Heart right ventricle (tissue), 16 donors: ENCODE data around the gene PJA1. TPM values are rescaled to one million over a fixed set of nuclear protein-coding genes. Genes with fewer than 3 reads are reported as not detected.

Experiments used
- ATAC-seq, 8 donors: fragments of 200-7000 bp; cut with Tn5 transposase; one replicate each; pipeline ENCODE4 v1.9.1; 2020; ENCODE audit warnings: mild to moderate bottlenecking in 8 of 8, moderate library complexity in 8 of 8, moderate number of reproducible peaks in 1 of 8
- DNase-seq, 2 donors: peaks; one replicate each; pipeline ENCODE4 v3.0.0-alpha.2; 2020
- H3K27ac ChIP-seq, 10 donors: fragments of 200-600 bp; sonication (generic) in 2 of 10; one replicate each; pipeline versions ENCODE4 v1.5.0 to v1.8.0; 2020 to 2022; ENCODE audit warnings: mild to moderate bottlenecking in 3 of 10
- H3K27me3 ChIP-seq, 7 donors: fragments of 200-600 bp; one replicate each; pipeline ENCODE4 v1.8.0; 2021 to 2022; ENCODE audit warnings: mild to moderate bottlenecking in 2 of 7
- H3K36me3 ChIP-seq, 9 donors: fragments of 200-600 bp; sonication (generic) in 1 of 9; one replicate each; pipeline versions ENCODE4 v1.5.0 to v1.8.0; 2020 to 2022; ENCODE audit warnings: mild to moderate bottlenecking in 2 of 9
- H3K4me1 ChIP-seq, 9 donors: fragments of 200-600 bp; sonication (generic) in 1 of 9; one replicate each; pipeline versions ENCODE4 v1.5.0 to v1.8.0; 2020 to 2022; ENCODE audit warnings: mild to moderate bottlenecking in 4 of 9
- H3K4me3 ChIP-seq, 10 donors: fragments of 200-600 bp; sonication (generic) in 2 of 10; one replicate each; pipeline versions ENCODE4 v1.5.0 to v1.8.0; 2020 to 2022; ENCODE audit warnings: mild to moderate bottlenecking in 7 of 10, moderate library complexity in 2 of 10
- H3K9me3 ChIP-seq, 11 donors: fragments of 200-600 bp in 10 of 11; sonication (generic) in 2 of 11; one replicate each; pipeline versions ENCODE4 v1.5.0 to v1.8.0; 2013 to 2022; ENCODE audit warnings: mild to moderate bottlenecking in 2 of 11, control low read depth in 1 of 11, moderate library complexity in 1 of 11
- WGBS, 2 donors: extraction: QIAGEN DNeasy Blood & Tissue Kit; methylation state at CpG; one replicate each; pipeline ENCODE4 v1.1.7; 2013; ENCODE audit warnings: inconsistent platforms in 1 of 2; 5-methylcytosine and 5-hydroxymethylcytosine counted together
- intact Hi-C, 10 donors: fragments of 100-400 bp; cut with DNase I; formaldehyde crosslinking; loops; one replicate each; pipeline versions ENCODE4 v1.11.1 to v1.14.2; 2022
- polyA plus RNA-seq, 2 donors: library from polyadenylated mRNA; stranded (reverse); fragments of 200-250 nt; gene quantifications; one replicate each; pipeline ENCODE4 v1.2.3, GENCODE V29; 2013
- total RNA-seq, 10 donors: library from RNA; stranded (reverse); fragmentation: NEBNext Ultra II Directional in 3 of 10; extraction: Animal tissue kit (Norgen Biotek cat#: 25700) in 3 of 10; gene quantifications; one replicate each; pipeline versions ENCODE4 v1.2.1 to v1.2.4, GENCODE V29; 2021 to 2023
- TF ChIP-seq, protein P1 (sequence below), 9 donors: fragments of 200-600 bp; sonication (generic) in 2 of 9; IDR thresholded peaks; one replicate each; pipeline versions ENCODE4 v1.5.0 to v1.8.0; 2021 to 2022; ENCODE audit warnings: antibody characterized with exemption in 9 of 9, mild to moderate bottlenecking in 5 of 9, moderate library complexity in 1 of 9
- donor health status: Arrhythmogenic right ventricular cardiomyopathy.
- donor health status: ischemic (EF 13 %, LVEDD 7.1; RV severe dilation, severe dysfunction).
- donor health status: healthy with polysubstance abuse.
- donor health status: DM: no; HTN: yes; CAD: no.
- donor health status: DM: no; HTN: no; CAD: no.
- donor health status: ischemic (EF 25% LVEDD 6.9; RV normal size, moderate dysfunction).
- donor health status: ischemic (EF 25% LVEDD 5.7; RV mildly dilated, moderate dysfunction).
- donor health status: healthy.
- donor health status: DM: yes; HTN: yes; CAD: no.
- donor health status: Ischemic cardiomyopathy.
- donor health status: ischemic (EF 35%, LVEDD 5.7; RV mildly dilated, moderate dysfunction).
- donor health status: nonischemic (EF 11% LVEDD 7.7; RV severe dilation, severe dysfunction).
- donor health status: DM: yes; HTN: yes; CAD: no.
- donor health status: PGD.
- donor health status: ischemic (EF 29% LVEDD 5.4; RV normal size, mild dysfunction).
- donor health status: nonischemic (EF 23%, LVEDD 6.1; RV moderate dilation, normal function).

Gene PJA1
- total and polyA plus RNA-seq, 12 donors = 4.5 to 20.2 (median 15.0) TPM

DNA sequence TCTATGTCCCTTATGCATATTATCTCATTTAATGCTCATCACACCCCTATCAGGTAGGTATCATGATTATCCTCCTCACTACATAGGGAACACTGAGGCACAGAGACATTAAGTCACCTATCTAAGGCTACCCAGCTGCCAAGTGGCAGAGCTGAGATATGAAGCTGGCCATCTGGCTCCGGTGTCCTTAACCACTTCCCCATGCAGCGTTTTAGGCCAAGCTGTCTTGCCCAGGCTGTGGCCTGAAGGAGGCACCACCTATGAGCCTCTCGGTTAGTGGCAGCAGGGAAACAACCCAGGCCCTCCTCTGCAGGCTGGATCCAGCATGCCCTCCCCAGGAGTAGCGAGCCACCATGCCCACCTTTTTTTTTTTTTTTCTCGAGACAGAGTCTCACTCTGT, 16.3 kb downstream of the PJA1 start:
- H3K9me3 ChIP-seq = no peaks in the 10 kb centered on the region
- DNase-seq (no peak), ATAC-seq (no peak)
- no peak overlapping the region for H3K27ac ChIP-seq
- TF ChIP-seq, protein P1, sequence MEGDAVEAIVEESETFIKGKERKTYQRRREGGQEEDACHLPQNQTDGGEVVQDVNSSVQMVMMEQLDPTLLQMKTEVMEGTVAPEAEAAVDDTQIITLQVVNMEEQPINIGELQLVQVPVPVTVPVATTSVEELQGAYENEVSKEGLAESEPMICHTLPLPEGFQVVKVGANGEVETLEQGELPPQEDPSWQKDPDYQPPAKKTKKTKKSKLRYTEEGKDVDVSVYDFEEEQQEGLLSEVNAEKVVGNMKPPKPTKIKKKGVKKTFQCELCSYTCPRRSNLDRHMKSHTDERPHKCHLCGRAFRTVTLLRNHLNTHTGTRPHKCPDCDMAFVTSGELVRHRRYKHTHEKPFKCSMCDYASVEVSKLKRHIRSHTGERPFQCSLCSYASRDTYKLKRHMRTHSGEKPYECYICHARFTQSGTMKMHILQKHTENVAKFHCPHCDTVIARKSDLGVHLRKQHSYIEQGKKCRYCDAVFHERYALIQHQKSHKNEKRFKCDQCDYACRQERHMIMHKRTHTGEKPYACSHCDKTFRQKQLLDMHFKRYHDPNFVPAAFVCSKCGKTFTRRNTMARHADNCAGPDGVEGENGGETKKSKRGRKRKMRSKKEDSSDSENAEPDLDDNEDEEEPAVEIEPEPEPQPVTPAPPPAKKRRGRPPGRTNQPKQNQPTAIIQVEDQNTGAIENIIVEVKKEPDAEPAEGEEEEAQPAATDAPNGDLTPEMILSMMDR (IDR thresholded peaks at IDR 0.05) = no peak
- no peak overlapping the region for H3K4me3 ChIP-seq
- H3K4me1 ChIP-seq = peaks cover 0 to 9% (median 0%) of the 10 kb centered on the region in 9 donors
- H3K27me3 ChIP-seq = peaks cover 0 to 26% (median 0%) of the 10 kb centered on the region in 7 donors
- H3K36me3 ChIP-seq = no peaks in the 10 kb centered on the region
- 87 to 96% methylated on average over 4 to 5 of the region's 5 CpGs for WGBS, 2 donors
- intact Hi-C loops = no loop called here

DNA sequence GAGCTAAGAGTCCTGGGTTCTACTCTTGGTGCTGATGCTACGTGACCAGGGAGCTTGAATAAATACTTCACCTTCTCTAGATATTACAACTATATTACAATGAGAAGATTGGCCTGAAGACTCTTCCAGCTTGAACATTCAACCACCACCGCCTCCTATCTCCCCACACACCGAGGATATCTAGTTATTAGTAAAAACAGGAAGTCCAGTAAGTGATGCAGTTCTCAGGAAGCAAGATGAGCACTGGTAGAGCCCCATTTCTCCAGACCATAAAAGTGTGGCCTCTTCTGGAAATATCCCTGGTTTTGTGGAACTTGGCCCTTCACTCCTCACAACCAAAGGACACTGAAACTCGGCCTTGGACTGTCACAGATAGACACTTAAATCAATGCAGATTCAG, 18.5 kb downstream of the PJA1 start:
- intact Hi-C loops = no loop called here
- no peaks in the 10 kb centered on the region for H3K4me1 ChIP-seq
- TF ChIP-seq, protein P1 (IDR thresholded peaks at IDR 0.05) = no peak
- 83 to 85% methylated on average over 4 of the region's 4 CpGs for WGBS, 2 donors
- no peaks in the 10 kb centered on the region for H3K36me3 ChIP-seq
- H3K27me3 ChIP-seq = peaks cover 0 to 27% (median 0%) of the 10 kb centered on the region in 7 donors
- no peak overlapping the region for H3K27ac ChIP-seq
- no peak for ATAC-seq
- no peak overlapping the region for H3K4me3 ChIP-seq
- no peaks in the 10 kb centered on the region for H3K9me3 ChIP-seq
- DNase-seq = no peak

DNA sequence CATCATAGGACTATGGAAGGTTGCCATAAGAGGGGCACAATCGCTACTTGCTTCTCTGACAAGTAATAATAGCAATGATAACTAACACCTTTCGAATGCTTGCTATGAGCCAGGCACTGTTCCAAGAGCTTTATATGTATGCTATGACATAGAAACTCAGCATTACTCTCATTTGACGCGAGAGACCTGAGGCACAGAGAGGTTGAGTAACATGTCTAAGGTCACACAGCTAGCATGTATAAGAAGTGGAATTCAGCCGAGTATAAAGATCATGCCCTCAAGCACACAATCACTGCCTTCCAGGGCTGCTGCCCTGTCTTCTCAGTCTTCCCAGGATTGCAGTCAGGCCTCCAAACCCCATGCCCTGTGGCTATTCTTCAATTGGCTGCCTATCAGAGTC, 19.5 kb downstream of the PJA1 start:
- no peaks in the 10 kb centered on the region for H3K36me3 ChIP-seq
- no peak overlapping the region for H3K4me3 ChIP-seq
- no peaks in the 10 kb centered on the region for H3K9me3 ChIP-seq
- TF ChIP-seq, protein P1 (IDR thresholded peaks at IDR 0.05) = no peak
- WGBS, 2 donors = 95% methylated on average over 5 of the region's 5 CpGs
- intact Hi-C loops = no loop called here
- DNase-seq (no peak), ATAC-seq (no peak)
- no peak overlapping the region for H3K27ac ChIP-seq
- no peaks in the 10 kb centered on the region for H3K4me1 ChIP-seq
- H3K27me3 ChIP-seq = peaks cover 0 to 24% (median 0%) of the 10 kb centered on the region in 7 donors

DNA sequence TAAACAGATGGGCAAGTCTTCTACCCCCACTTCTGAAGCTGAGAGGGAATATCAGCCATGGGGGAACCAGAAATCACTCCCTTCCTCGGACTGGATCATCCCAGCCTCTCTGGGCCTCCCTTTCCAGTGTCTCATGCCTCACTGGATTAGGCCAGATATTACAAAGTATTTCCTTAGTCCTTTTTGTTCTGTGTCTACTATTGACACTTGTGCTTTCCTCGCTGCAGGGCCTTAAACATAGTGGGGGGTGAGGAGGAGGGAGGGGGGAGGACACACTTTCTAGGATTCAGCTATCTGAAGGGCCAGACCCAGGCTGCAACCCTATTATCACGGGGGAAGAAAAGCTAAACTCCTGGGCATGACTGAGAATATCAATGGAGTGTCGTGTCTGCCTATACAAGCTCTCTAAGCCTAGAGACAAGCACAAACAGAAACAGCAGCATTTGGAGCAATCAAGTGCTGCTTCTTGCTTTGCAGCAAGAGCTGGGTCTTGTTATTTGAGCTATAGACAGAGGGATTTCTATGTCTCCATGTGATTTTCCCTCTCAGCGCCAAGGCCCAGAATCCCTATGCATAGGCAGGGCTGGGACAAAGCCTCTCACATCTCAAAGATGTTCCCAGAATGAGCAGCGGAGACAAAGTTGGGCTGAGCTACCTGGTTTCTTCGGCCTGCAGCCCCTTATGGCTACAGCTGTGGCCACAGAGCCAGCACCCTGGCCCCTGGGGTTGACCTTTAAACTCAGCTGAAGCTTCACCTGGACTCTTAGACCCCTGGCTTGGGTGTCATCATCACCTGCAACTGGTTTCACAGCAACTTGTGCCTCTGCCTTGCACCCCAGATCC, 20.2 kb downstream of the PJA1 start:
- DNase-seq = no peak
- Histone ChIP-seq H3K36me3 (no peaks in the 10 kb centered on the region), H3K27me3 (peaks cover 0 to 22% (median 0%) of the 10 kb centered on the region in 7 donors), H3K4me1 (no peaks in the 10 kb centered on the region), H3K27ac (no peak overlapping the region), H3K9me3 (no peaks in the 10 kb centered on the region), H3K4me3 (no peak overlapping the region)
- intact Hi-C loops = no loop called here
- TF ChIP-seq, protein P1 (IDR thresholded peaks at IDR 0.05) = no peak
- ATAC-seq = no peak
- WGBS, 2 donors = 87 to 92% methylated on average over 7 of the region's 7 CpGs
